ENCODE data around the gene SLC28A3. TPM values are rescaled to one million over a fixed set of nuclear protein-coding genes. Genes with fewer than 3 reads are reported as not detected.

SLC28A3 gene
- total RNA-seq, 2 experiments from 2014 or later, result not detected

GRCh38 chr9:84305497-84306131 lies 34.9 kb downstream of the SLC28A3 start:
- H3K27ac ChIP-seq (ENCODE audit: low read depth in 1 of 2, low read length in 2 of 2), result no peak overlapping the region
- ATAC-seq (ENCODE audit: poor library complexity) (no peak), DNase-seq (no peak)
- Mint-ChIP-seq H3K27ac (no peak overlapping the region), H3K4me1 (ENCODE audit: low read depth) (no peaks in the 10 kb centered on the region), H3K27me3 (no peaks in the 10 kb centered on the region), H3K4me3 (no peak overlapping the region), H3K36me3 (ENCODE audit: low read depth) (no peaks in the 10 kb centered on the region), H3K9me3 (no peaks in the 10 kb centered on the region)
- H3K4me3 ChIP-seq (ENCODE audit: low read length), result no peak overlapping the region
- H3K4me1 ChIP-seq (ENCODE audit: insufficient read depth, low read length), result no peaks in the 10 kb centered on the region
- ChIA-PET CTCF (no interaction called here), POLR2A (no interaction called here)
- no peak for TF ChIP-seq CTCF (IDR thresholded peaks at IDR 0.05)
- intact Hi-C loops (cut with DNase I, micrococcal nuclease), result no loop called here
- no peaks in the 10 kb centered on the region for H3K9me3 ChIP-seq (ENCODE audit: control insufficient read depth in 1 of 2, insufficient read depth in 1 of 2, low read length in 2 of 2)
- H3K36me3 ChIP-seq (ENCODE audit: insufficient read depth, low read length), result no peaks in the 10 kb centered on the region
- H3K27me3 ChIP-seq (ENCODE audit: control insufficient read depth in 1 of 2, insufficient read depth in 2 of 2, low read length in 2 of 2), result no peaks in the 10 kb centered on the region

GRCh38 chr9:84304166-84304565 lies 36.4 kb downstream of the SLC28A3 start:
- CTCF ChIA-PET, result interaction anchor here (0.7 to 1.0 kb wide), 2 partner anchors 11 to 21 kb away, joined by 3 read pairs; no protein-coding TSS in a partner anchor
- no peak overlapping the region for H3K4me3 Mint-ChIP-seq

GRCh38 chr9:84303061-84303460 lies 37.5 kb downstream of the SLC28A3 start:
- Mint-ChIP-seq H3K4me1 (ENCODE audit: low read depth) (no peaks in the 10 kb centered on the region), H3K4me3 (no peak overlapping the region), H3K27me3 (no peaks in the 10 kb centered on the region), H3K9me3 (no peaks in the 10 kb centered on the region), H3K36me3 (ENCODE audit: low read depth) (no peaks in the 10 kb centered on the region), H3K27ac (no peak overlapping the region)
- no peak overlapping the region for H3K4me3 ChIP-seq (ENCODE audit: low read length)
- CTCF ChIA-PET, result no interaction called here
- no peak overlapping the region for H3K27ac ChIP-seq (ENCODE audit: low read depth in 1 of 2, low read length in 2 of 2)
- no peak for TF ChIP-seq CTCF (IDR thresholded peaks at IDR 0.05)
- H3K4me1 ChIP-seq (ENCODE audit: insufficient read depth, low read length), result no peaks in the 10 kb centered on the region
- POLR2A ChIA-PET, result no interaction called here
- no peaks in the 10 kb centered on the region for H3K9me3 ChIP-seq (ENCODE audit: control insufficient read depth in 1 of 2, insufficient read depth in 1 of 2, low read length in 2 of 2)
- H3K36me3 ChIP-seq (ENCODE audit: insufficient read depth, low read length), result no peaks in the 10 kb centered on the region
- ATAC-seq (ENCODE audit: poor library complexity) (no peak), DNase-seq (no peak)
- no peaks in the 10 kb centered on the region for H3K27me3 ChIP-seq (ENCODE audit: control insufficient read depth in 1 of 2, insufficient read depth in 2 of 2, low read length in 2 of 2)
- intact Hi-C loops (cut with DNase I, micrococcal nuclease), result no loop called here

More at GRCh38 chr9:84304166-84304565, 36.4 kb downstream of the SLC28A3 start:
- H3K36me3 ChIP-seq (ENCODE audit: insufficient read depth, low read length), result no peaks in the 10 kb centered on the region
- no peaks in the 10 kb centered on the region for H3K4me1 ChIP-seq (ENCODE audit: insufficient read depth, low read length)
- Mint-ChIP-seq H3K9me3 (no peaks in the 10 kb centered on the region), H3K27ac (no peak overlapping the region), H3K4me1 (ENCODE audit: low read depth) (no peaks in the 10 kb centered on the region), H3K36me3 (ENCODE audit: low read depth) (no peaks in the 10 kb centered on the region), H3K27me3 (no peaks in the 10 kb centered on the region)
- intact Hi-C loops (cut with DNase I, micrococcal nuclease), result no loop called here
- no peak overlapping the region for H3K27ac ChIP-seq (ENCODE audit: low read depth in 1 of 2, low read length in 2 of 2)
- no peak overlapping the region for H3K4me3 ChIP-seq (ENCODE audit: low read length)
- ATAC-seq (ENCODE audit: poor library complexity) (no peak), DNase-seq (no peak)
- H3K27me3 ChIP-seq (ENCODE audit: control insufficient read depth in 1 of 2, insufficient read depth in 2 of 2, low read length in 2 of 2), result no peaks in the 10 kb centered on the region
- H3K9me3 ChIP-seq (ENCODE audit: control insufficient read depth in 1 of 2, insufficient read depth in 1 of 2, low read length in 2 of 2), result no peaks in the 10 kb centered on the region
- TF ChIP-seq CTCF (IDR thresholded peaks at IDR 0.05), result no peak
- POLR2A ChIA-PET, result no interaction called here

Measured in CD4-positive, alpha-beta T cell (primary cell).